ENCODE data around the gene UPK2. TPM values are rescaled to one million over a fixed set of nuclear protein-coding genes. Genes with fewer than 3 reads are reported as not detected.

UPK2 gene
- total RNA-seq, 1 experiment from 2014 or later = not detected

DNA sequence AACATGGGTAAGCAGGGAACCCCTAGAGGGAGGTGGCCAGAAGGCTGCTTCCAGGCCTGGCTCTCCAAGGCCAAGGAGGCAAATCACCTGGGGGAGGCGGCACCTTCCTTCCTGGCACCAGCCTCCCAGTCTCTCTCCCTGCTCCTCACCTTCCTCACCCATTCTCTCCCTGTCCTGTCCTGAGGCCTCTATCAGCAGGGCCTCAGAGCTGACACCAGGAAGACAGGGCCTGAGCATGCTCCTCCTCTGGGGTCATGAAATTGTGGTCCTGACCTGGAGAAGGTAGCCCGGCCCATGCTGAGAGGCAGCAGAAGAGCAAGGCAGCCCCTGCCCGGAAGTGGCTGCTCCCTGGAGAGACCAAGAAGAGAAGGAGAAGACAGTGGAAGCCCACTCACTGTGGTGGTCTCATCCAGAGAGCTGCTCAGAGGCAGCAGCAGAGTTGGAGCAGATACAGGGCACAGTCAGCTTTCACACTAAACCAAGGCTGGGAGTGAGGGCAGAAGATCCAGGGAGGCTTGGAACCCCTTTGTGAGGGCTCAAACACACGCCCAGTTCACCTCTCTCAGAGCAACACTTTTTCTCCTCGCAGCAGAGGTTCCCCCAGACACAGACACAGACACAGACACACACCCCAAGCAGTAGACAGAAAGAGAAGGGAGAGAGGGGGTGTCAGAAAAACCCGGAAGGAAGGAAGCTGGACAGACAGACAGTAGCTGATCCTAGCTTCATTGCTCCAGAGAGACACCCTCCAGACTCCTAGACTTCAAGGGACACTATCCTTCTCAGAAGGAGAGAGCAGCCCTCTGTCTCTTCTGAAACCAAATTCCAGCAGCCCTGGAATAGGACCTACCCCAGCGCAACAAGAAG, 32.1 kb upstream of the UPK2 start:
- no peaks in the 10 kb centered on the region for H3K36me3 ChIP-seq (ENCODE audit: insufficient read depth, low read length)
- H3K79me2 ChIP-seq (ENCODE audit: low read length) = no peaks in the 10 kb centered on the region
- peak overlapping the region; percentile 69 for H3K4me2 ChIP-seq (ENCODE audit: low read depth, low read length, poor library complexity, severe bottlenecking)
- no peak for DNase-seq
- H2AFZ ChIP-seq (ENCODE audit: low read length) = no peak overlapping the region
- H3K27me3 ChIP-seq (ENCODE audit: low read length) = no peaks in the 10 kb centered on the region
- no peaks in the 10 kb centered on the region for H4K20me1 ChIP-seq (ENCODE audit: insufficient read depth, low read depth, low read length)
- H3K27ac ChIP-seq (ENCODE audit: low read length) = no peak overlapping the region
- H3K4me3 ChIP-seq (ENCODE audit: low read length) = no peak overlapping the region
- H3K9me3 ChIP-seq (ENCODE audit: low read length) = no peaks in the 10 kb centered on the region
- 0 out of 2 replicates have a peak overlapping the region, but pooled peaks have one; percentile 61 for H3K9ac ChIP-seq (ENCODE audit: low read length)
- peaks cover 28% of the 10 kb centered on the region for H3K4me1 ChIP-seq (ENCODE audit: low read length)
- no peaks in the 10 kb centered on the region for H3K9me2 ChIP-seq (replicated peaks; ENCODE audit: insufficient read depth, low read length)

DNA sequence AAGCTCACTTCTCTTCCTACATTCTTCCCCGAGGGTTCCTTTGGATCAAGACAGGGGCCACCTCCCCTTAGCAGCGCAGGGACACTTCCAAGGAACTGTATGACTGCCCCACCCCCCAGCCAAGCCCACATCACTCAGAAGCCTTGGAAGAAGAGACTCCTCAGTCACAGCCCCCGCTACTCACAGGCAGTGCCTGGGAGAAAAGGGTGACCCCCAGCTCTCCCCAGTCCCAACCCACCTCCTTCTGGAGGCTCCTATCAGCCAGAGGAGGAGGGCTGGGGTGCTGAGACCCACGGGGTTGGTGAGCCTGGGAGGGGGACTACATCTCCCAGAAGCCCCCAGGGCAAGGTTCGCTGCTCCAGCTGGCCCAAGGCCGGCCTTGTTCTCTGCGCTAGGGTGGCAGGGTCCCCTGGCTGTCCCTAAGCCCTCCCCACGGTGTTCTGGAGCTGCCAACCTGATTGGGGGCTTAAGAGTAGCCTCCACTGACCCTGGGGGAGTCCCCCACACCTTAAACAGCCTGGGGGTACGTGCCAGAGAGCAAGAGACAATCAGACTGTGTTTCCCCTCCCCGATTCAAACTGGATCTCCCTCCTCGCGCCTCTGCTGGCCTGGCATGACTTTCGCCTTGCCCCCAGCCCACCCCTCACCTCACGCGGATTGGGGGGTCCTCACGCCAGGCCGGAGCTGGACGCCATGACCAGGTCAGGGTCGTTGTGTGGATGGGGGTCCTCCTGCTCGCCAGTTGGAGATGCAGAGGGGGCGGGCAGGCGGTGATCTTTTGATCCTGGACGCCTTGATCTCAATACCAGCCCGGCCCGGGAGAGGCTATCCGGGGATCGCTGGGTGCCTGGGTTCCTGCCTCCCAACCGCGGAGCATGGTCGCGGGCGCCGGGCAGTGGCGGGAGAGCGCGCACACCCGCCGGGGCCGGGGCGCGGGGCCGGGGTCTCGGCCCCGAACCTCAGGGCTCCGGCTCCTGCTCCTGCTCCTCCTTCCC, 31.2 kb upstream of the UPK2 start:
- Histone ChIP-seq H3K36me3 (ENCODE audit: insufficient read depth, low read length) (no peaks in the 10 kb centered on the region), H3K4me3 (ENCODE audit: low read length) (peak overlapping the region; percentile 64), H3K4me1 (ENCODE audit: low read length) (peaks cover 33% of the 10 kb centered on the region), H3K79me2 (ENCODE audit: low read length) (no peaks in the 10 kb centered on the region), H3K27me3 (ENCODE audit: low read length) (no peaks in the 10 kb centered on the region), H2AFZ (ENCODE audit: low read length) (no peak overlapping the region; the same call in 1 of the 2 replicates), H3K4me2 (ENCODE audit: low read depth, low read length, poor library complexity, severe bottlenecking) (peak overlapping the region; percentile 69), H3K9ac (ENCODE audit: low read length) (peak overlapping the region; percentile 61), H3K9me3 (ENCODE audit: low read length) (no peaks in the 10 kb centered on the region), H4K20me1 (ENCODE audit: insufficient read depth, low read depth, low read length) (no peaks in the 10 kb centered on the region), H3K9me2 (replicated peaks; ENCODE audit: insufficient read depth, low read length) (no peaks in the 10 kb centered on the region), H3K27ac (ENCODE audit: low read length) (no peak overlapping the region)
- peak; percentile 53 for DNase-seq

DNA sequence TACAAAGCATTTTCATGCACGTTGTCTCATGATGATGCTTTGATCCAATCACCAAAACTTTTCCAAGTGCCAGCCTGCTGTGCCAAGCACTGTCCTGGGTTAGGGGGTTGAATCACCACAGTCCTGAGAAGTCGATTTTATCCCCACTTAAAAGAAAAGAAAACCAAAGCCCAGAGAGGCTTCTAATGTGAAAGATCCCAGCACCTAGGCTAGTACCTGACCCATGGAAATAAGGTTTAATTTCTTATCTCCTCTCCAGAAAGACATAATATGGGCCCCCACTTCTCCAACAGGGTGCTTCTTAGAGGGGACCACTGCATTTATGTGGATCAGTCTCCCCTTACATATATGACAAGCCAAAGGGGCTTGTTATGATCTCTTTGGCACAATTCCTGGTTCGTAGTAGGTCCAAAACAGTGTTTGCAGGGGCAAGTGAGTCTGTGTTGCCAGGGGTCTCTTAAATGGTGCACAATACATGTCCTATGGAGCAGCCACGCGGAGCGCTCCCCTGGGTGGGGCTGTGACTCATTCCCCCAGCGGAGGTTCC, 28.5 kb upstream of the UPK2 start:
- no peak overlapping the region; the same call in 1 of the 2 replicates for H3K4me3 ChIP-seq (ENCODE audit: low read length)
- no peaks in the 10 kb centered on the region for H4K20me1 ChIP-seq (ENCODE audit: insufficient read depth, low read depth, low read length)
- no peak overlapping the region for H3K27ac ChIP-seq (ENCODE audit: low read length)
- H3K4me1 ChIP-seq (ENCODE audit: low read length) = peaks cover 37% of the 10 kb centered on the region
- H3K9ac ChIP-seq (ENCODE audit: low read length) = no peak overlapping the region
- peak overlapping the region; percentile 82 for H3K4me2 ChIP-seq (ENCODE audit: low read depth, low read length, poor library complexity, severe bottlenecking)
- H3K36me3 ChIP-seq (ENCODE audit: insufficient read depth, low read length) = no peaks in the 10 kb centered on the region
- H3K9me2 ChIP-seq (replicated peaks; ENCODE audit: insufficient read depth, low read length) = no peaks in the 10 kb centered on the region
- no peaks in the 10 kb centered on the region for H3K9me3 ChIP-seq (ENCODE audit: low read length)
- no peak overlapping the region for H2AFZ ChIP-seq (ENCODE audit: low read length)
- H3K27me3 ChIP-seq (ENCODE audit: low read length) = no peaks in the 10 kb centered on the region
- no peaks in the 10 kb centered on the region for H3K79me2 ChIP-seq (ENCODE audit: low read length)
- DNase-seq = no peak

DNA sequence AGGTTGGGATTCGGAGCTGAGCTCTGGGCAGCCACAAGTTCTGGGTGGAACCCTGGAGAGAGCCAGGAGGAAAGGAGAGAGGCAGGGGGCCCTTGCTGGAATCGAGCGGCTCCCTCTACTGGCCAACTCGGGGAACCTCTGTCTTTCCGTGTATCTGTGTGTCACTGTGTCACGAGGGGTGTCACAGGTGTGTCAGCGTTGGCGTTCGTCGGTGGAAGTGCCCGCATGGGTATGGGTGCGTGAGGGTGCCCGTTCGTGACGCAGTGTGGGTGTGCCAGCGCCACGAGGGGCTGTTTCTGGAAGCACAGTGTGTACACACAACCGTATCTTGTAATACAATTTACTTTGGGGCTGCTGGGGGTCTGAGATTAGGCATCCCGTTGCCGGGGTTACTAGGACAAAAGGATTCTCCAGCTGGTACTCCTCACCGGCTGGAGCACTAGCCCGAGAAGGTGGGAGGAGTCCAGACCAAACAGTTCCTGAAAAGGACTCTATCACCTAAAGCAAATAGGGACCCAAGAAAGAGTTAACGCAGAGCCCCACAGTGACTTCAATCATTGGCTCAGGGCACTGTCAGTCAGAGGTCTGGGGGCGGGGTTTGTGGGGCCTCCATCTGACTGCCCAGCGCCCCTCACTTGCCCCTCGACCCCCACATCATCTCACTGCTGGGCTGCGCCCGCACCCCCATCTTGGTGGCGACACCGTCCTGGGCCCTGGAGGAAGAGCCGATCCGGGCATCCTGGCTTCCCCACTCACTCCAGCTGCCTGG, 27.8 kb upstream of the UPK2 start:
- Histone ChIP-seq H3K4me1 (ENCODE audit: low read length) (peaks cover 37% of the 10 kb centered on the region), H3K79me2 (ENCODE audit: low read length) (no peaks in the 10 kb centered on the region), H4K20me1 (ENCODE audit: insufficient read depth, low read depth, low read length) (no peaks in the 10 kb centered on the region), H3K27me3 (ENCODE audit: low read length) (no peaks in the 10 kb centered on the region), H3K9ac (ENCODE audit: low read length) (peak overlapping the region; percentile 61), H2AFZ (ENCODE audit: low read length) (peak overlapping the region; percentile 28; the same call in 1 of the 2 replicates), H3K9me3 (ENCODE audit: low read length) (no peaks in the 10 kb centered on the region), H3K27ac (ENCODE audit: low read length) (peak overlapping the region; percentile 30; the same call in 1 of the 2 replicates), H3K9me2 (replicated peaks; ENCODE audit: insufficient read depth, low read length) (no peaks in the 10 kb centered on the region), H3K4me3 (ENCODE audit: low read length) (peak overlapping the region; percentile 68), H3K4me2 (ENCODE audit: low read depth, low read length, poor library complexity, severe bottlenecking) (peak overlapping the region; percentile 82), H3K36me3 (ENCODE audit: insufficient read depth, low read length) (no peaks in the 10 kb centered on the region)
- peak; percentile 89 for DNase-seq

DNA sequence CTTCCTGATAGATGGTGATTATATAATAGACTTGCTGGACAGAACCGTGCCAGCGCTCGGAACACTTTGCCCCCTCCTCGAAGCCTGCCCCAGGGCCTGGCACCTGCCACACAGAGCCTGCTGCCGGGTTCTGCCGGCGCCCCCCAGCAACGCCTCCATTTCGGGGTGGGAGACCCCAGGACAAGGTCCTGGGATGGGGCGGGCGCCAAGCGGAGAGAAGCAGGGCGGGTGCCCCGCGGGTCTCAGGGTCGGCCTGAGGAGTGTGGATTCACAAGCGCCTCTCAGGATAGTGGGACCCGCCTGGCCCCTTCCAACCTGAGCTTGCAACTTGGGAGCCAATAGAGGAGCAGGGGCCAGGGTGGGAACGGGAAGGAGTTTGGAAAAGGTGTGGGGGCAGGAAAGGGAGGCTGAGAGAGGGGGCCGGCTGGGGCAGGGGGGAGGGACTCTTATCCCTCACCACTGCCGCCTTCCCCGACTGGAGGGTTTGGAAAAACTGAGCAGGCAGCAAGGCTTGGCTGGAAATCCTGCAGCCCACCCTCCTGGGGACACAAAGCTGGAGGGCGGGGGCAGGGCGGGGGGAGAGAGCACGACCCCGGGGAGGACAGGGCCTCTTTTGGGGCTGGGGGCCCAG, 27.1 kb upstream of the UPK2 start:
- no peaks in the 10 kb centered on the region for H4K20me1 ChIP-seq (ENCODE audit: insufficient read depth, low read depth, low read length)
- H2AFZ ChIP-seq (ENCODE audit: low read length) = peak overlapping the region; percentile 28; the same call in 1 of the 2 replicates
- H3K27ac ChIP-seq (ENCODE audit: low read length) = peak overlapping the region; percentile 30; the same call in 1 of the 2 replicates
- peak overlapping the region; percentile 61 for H3K9ac ChIP-seq (ENCODE audit: low read length)
- peaks cover 37% of the 10 kb centered on the region for H3K4me1 ChIP-seq (ENCODE audit: low read length)
- no peaks in the 10 kb centered on the region for H3K9me3 ChIP-seq (ENCODE audit: low read length)
- peak overlapping the region; percentile 68 for H3K4me3 ChIP-seq (ENCODE audit: low read length)
- no peaks in the 10 kb centered on the region for H3K27me3 ChIP-seq (ENCODE audit: low read length)
- H3K4me2 ChIP-seq (ENCODE audit: low read depth, low read length, poor library complexity, severe bottlenecking) = peak overlapping the region; percentile 82
- DNase-seq = peak; percentile 53
- H3K79me2 ChIP-seq (ENCODE audit: low read length) = no peaks in the 10 kb centered on the region
- H3K36me3 ChIP-seq (ENCODE audit: insufficient read depth, low read length) = no peaks in the 10 kb centered on the region
- H3K9me2 ChIP-seq (replicated peaks; ENCODE audit: insufficient read depth, low read length) = no peaks in the 10 kb centered on the region

DNA sequence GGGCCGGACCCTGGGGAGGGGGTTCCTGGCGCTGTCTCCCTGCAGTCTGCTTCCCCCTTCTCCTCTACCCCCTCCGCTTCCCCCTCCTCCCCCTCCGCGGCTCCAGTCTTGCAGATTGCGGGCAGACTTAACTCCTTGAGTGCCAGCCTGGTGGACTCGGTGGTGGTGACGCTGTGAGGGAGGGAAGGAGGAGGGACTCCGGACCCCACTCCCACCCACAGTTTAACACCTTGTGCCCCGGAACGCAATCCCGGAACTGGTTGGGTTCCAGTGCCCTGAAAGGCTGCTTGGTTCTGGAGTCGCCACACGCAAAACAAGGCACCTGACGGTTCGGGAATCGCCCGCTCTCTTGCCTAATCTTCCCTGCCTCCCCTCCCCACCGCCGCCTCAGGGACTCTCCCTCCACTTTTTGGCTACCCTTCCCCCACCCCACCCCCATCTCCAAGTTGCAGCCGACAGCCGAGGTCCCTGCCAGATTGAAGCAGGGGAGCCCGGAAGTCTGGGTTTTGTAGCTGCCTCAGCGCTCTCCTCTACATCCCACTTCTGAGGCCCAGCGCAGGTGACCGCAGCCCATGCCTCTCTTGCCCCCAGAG, 26.5 kb upstream of the UPK2 start:
- Histone ChIP-seq H2AFZ (ENCODE audit: low read length) (no peak overlapping the region), H3K4me2 (ENCODE audit: low read depth, low read length, poor library complexity, severe bottlenecking) (peak overlapping the region; percentile 82), H3K79me2 (ENCODE audit: low read length) (no peaks in the 10 kb centered on the region), H3K9ac (ENCODE audit: low read length) (peak overlapping the region; percentile 61), H3K4me3 (ENCODE audit: low read length) (peak overlapping the region; percentile 68), H3K9me2 (replicated peaks; ENCODE audit: insufficient read depth, low read length) (no peaks in the 10 kb centered on the region), H3K9me3 (ENCODE audit: low read length) (no peaks in the 10 kb centered on the region), H3K27ac (ENCODE audit: low read length) (no peak overlapping the region), H3K36me3 (ENCODE audit: insufficient read depth, low read length) (no peaks in the 10 kb centered on the region), H4K20me1 (ENCODE audit: insufficient read depth, low read depth, low read length) (no peaks in the 10 kb centered on the region), H3K4me1 (ENCODE audit: low read length) (peaks cover 34% of the 10 kb centered on the region), H3K27me3 (ENCODE audit: low read length) (no peaks in the 10 kb centered on the region)
- peak; percentile 68 for DNase-seq

All from Karpas-422 (cell line).